Upper lobe of left lung (tissue), 6 donors: ENCODE results near the gene TRPV3. TPM values are rescaled to one million over a fixed set of nuclear protein-coding genes. Genes with fewer than 3 reads are reported as not detected.

Experiments used
- ATAC-seq, 2 donors: fragments of 200-7000 bp; cut with Tn5 transposase; one replicate each; pipeline ENCODE4 v1.9.1; 2022; ENCODE audit warnings: mild to moderate bottlenecking in 2 of 2, moderate library complexity in 2 of 2; ENCODE audit not compliant: low FRiP score in 2 of 2
- DNase-seq, 2 donors: peaks; one replicate each; pipeline ENCODE4 v3.0.0-alpha.2; 2019 to 2020
- H3K27ac ChIP-seq, 4 donors: fragments of 200-600 bp; sonication (generic); one replicate each; pipeline ENCODE4 v1.5.1; 2016 to 2019
- H3K27me3 ChIP-seq, 4 donors: fragments of 200-600 bp; sonication (generic); one replicate each; pipeline ENCODE4 v1.5.1; 2017 to 2019
- H3K36me3 ChIP-seq, 4 donors: fragments of 200-600 bp; sonication (generic); one replicate each; pipeline ENCODE4 v1.5.1; 2016 to 2019
- H3K4me1 ChIP-seq, 4 donors: fragments of 200-600 bp; sonication (generic); one replicate each; pipeline ENCODE4 v1.5.1; 2018 to 2019
- H3K4me3 ChIP-seq, 4 donors: fragments of 200-600 bp; sonication (generic); one replicate each; pipeline ENCODE4 v1.5.1; 2017 to 2019; ENCODE audit warnings: mild to moderate bottlenecking in 2 of 4, moderate library complexity in 1 of 4
- H3K9me3 ChIP-seq, 4 donors: fragments of 200-600 bp; sonication (generic); one replicate each; pipeline ENCODE4 v1.5.1; 2018 to 2019
- EP300 ChIP-seq, 4 donors: sonication (generic); formaldehyde crosslinking; IDR thresholded peaks; one replicate each; pipeline ENCODE4 v1.5.1; 2017; ENCODE audit warnings: antibody characterized with exemption in 4 of 4, control low read depth in 2 of 4
- POLR2A ChIP-seq, 4 donors: fragments of 450-650 bp; IDR thresholded peaks; one replicate each; pipeline ENCODE4 v1.5.1; 2016 to 2017; ENCODE audit warnings: antibody characterized with exemption in 4 of 4, mild to moderate bottlenecking in 2 of 4
- POLR2AphosphoS5 ChIP-seq, 2 donors: sonication (generic); formaldehyde crosslinking; IDR thresholded peaks; one replicate each; pipeline ENCODE4 v1.5.1; 2017; ENCODE audit warnings: antibody characterized with exemption in 2 of 2
- WGBS, 2 donors: methylation state at CpG; one replicate each; pipeline ENCODE4 v1.1.5; 2017 to 2018; 5-methylcytosine and 5-hydroxymethylcytosine counted together
- total RNA-seq, 6 donors: library from RNA; depleted of rRNA in 4 of 6; stranded (reverse); fragments of >200 nt in 4 of 6; gene quantifications; one replicate each; pipeline versions ENCODE4 v1.1.0 to v1.2.1, GENCODE V29; 2016 to 2021
- TF ChIP-seq, protein P1 (sequence below), 6 experiments: fragments of 450-650 bp in 4 of 6; fragments of 200-600 bp in 2 of 6; sonication (generic) in 2 of 6; IDR thresholded peaks; one replicate each; pipeline ENCODE4 v1.5.1; 2016 to 2019; ENCODE audit warnings: antibody characterized with exemption in 6 of 6
- donor health status: DM: no; HTN: no; CAD: no; lungs with moderate emphysema.
- donor health status: DM: no; HTN: yes; CAD: no; lungs with severe emphysema.

TRPV3 gene
- total RNA-seq, 6 donors from 2014 or later, result under 0.01 to 0.84 (median 0.28) TPM

DNA sequence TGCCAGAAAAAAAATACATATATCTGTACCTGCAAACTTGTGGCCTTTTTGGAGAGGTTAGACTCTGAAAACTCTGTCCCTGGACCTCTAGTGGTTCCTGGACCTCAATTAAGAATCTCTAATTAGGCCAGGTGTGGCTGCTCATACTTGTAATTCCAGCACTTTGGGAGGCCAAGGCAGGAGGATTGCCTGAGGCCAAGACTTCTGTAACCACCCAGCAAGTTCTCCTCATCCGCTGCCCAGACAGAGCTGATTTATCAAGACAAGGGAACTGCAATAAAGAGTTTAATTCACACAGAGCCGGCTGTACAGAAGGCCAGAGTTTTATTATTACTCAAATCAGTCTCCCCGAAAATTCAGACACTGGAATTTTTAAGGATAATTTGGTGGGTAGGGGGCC lies 77.6 kb downstream of the TRPV3 start:
- Histone ChIP-seq H3K27me3 (no peaks in the 10 kb centered on the region), H3K4me1 (no peaks in the 10 kb centered on the region), H3K27ac (no peak overlapping the region), H3K36me3 (no peaks in the 10 kb centered on the region), H3K4me3 (no peak overlapping the region), H3K9me3 (no peaks in the 10 kb centered on the region)
- TF ChIP-seq, protein P1, sequence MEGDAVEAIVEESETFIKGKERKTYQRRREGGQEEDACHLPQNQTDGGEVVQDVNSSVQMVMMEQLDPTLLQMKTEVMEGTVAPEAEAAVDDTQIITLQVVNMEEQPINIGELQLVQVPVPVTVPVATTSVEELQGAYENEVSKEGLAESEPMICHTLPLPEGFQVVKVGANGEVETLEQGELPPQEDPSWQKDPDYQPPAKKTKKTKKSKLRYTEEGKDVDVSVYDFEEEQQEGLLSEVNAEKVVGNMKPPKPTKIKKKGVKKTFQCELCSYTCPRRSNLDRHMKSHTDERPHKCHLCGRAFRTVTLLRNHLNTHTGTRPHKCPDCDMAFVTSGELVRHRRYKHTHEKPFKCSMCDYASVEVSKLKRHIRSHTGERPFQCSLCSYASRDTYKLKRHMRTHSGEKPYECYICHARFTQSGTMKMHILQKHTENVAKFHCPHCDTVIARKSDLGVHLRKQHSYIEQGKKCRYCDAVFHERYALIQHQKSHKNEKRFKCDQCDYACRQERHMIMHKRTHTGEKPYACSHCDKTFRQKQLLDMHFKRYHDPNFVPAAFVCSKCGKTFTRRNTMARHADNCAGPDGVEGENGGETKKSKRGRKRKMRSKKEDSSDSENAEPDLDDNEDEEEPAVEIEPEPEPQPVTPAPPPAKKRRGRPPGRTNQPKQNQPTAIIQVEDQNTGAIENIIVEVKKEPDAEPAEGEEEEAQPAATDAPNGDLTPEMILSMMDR (IDR thresholded peaks at IDR 0.05), result no peak
- no peak for TF ChIP-seq POLR2A (IDR thresholded peaks at IDR 0.05)
- TF ChIP-seq POLR2AphosphoS5 (IDR thresholded peaks at IDR 0.05), result no peak
- TF ChIP-seq EP300 (IDR thresholded peaks at IDR 0.05), result no peak
- 79 to 85% methylated on average over 3 of the region's 3 CpGs for WGBS, 2 donors
- no peak for DNase-seq
- ATAC-seq, result no peak

DNA sequence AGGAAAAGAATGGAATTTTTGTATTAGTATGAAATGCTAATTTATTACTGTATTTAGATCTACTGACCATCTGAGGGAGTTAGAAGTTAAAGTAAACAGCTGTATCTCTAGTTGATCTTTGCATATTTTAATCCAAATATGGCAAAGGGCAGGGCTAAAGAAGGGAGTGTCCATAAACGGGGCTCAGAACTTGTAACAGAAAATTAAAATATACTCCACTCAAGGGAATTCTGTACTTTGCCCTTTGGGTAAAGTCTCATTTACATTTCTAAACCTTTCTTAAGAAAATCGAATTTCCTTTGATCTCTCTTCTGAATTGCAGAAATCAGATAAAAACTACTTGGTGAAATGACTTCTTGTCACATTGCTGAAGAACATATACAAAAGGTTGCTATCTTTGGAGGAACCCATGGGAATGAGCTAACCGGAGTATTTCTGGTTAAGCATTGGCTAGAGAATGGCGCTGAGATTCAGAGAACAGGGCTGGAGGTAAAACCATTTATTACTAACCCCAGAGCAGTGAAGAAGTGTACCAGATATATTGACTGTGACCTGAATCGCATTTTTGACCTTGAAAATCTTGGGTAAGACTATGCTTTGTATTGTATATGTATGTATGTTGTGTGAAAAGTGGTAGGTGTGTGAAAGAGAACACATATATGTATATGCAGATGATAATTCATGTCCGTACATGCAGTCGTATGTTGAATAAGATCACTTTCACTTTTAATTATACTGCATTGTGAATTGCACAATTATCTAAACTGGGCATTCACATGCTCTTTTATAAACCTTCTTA lies 81.6 kb downstream of the TRPV3 start, which contains the start of gene ASPA:
ASPA (plus strand) TSS at position 186 of the 799 bp plus-strand sequence; CDS start at position 349, 163 bp downstream.
- TF ChIP-seq, protein P1 (IDR thresholded peaks at IDR 0.05), result no peak
- TF ChIP-seq POLR2AphosphoS5 (IDR thresholded peaks at IDR 0.05), result no peak
- no peak for TF ChIP-seq EP300 (IDR thresholded peaks at IDR 0.05)
- TF ChIP-seq POLR2A (IDR thresholded peaks at IDR 0.05), result no peak
- DNase-seq (no peak), ATAC-seq (peak in 1 of 2 donors; percentile 75)
- no peaks in the 10 kb centered on the region for H3K27me3 ChIP-seq
- peak within 1 kb of the TSS; percentile 40 to 42 (median 42) for H3K27ac ChIP-seq
- no peaks in the 10 kb centered on the region for H3K9me3 ChIP-seq
- H3K36me3 ChIP-seq, result no peaks in the 10 kb centered on the region
- peak within 1 kb of the TSS in 3 of 4 donors; percentile 24 to 42 (median 40) for H3K4me3 ChIP-seq
- H3K4me1 ChIP-seq, result peaks cover 0 to 5% (median 0%) of the 10 kb centered on the region in 4 donors
- 41 to 53% methylated on average over 7 of the region's 7 CpGs for WGBS, 2 donors

DNA sequence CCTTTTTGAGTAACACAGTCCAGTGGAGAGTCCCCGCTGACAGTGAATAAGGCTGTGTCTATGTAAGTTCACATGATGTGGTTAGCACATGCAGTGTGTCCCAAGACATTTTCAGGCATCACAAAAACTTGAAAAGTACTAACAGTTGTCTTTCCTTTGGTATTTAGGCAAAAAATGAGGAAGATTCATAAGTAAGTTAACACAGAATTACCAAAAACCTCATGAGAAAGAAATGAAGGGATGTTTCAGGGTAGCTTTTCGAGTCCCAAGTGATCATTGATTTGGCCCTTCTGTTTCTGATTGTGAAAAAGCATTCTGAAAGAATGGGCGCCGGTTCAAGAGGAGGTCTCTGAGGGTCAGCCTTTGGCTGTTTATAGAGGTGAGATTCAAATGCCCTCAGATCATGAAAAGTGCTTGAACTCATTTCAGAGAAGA lies 82.3 kb downstream of the TRPV3 start:
- no peak for DNase-seq
- H3K4me1 ChIP-seq, result peaks cover 0 to 5% (median 0%) of the 10 kb centered on the region in 4 donors
- no peaks in the 10 kb centered on the region for H3K27me3 ChIP-seq
- no peak for TF ChIP-seq POLR2AphosphoS5 (IDR thresholded peaks at IDR 0.05)
- TF ChIP-seq, protein P1 (IDR thresholded peaks at IDR 0.05), result no peak
- no peak for TF ChIP-seq POLR2A (IDR thresholded peaks at IDR 0.05)
- no peak for TF ChIP-seq EP300 (IDR thresholded peaks at IDR 0.05)
- H3K9me3 ChIP-seq, result no peaks in the 10 kb centered on the region
- H3K36me3 ChIP-seq, result no peaks in the 10 kb centered on the region
- H3K27ac ChIP-seq, result peak overlapping the region in 3 of 4 donors; percentile 9 to 42 (median 41)
- peak overlapping the region in 1 of 4 donors; percentile 40 for H3K4me3 ChIP-seq
- WGBS, 2 donors, result 58 to 67% methylated on average over 4 of the region's 4 CpGs
- peak in 1 of 2 donors; percentile 56 for ATAC-seq

DNA sequence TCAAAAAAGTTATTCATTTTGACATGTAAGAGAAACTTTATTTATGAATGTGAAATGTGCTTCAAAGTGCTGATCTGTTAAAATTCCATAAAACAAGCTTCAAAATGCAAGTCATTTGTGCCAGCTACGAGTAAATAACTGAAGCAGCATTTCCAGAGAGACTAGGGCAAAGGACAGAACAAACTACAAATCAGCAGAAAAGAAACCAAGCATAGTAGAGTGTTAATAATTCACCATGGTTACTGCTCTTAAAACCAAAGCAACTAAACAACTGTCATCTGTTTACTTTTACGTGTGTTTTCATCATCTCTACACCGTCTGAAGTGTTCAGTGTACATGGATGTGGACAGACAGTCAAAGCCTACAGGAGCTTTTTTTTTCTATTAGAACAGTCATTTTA lies 83.4 kb downstream of the TRPV3 start:
- Histone ChIP-seq H3K36me3 (no peaks in the 10 kb centered on the region), H3K4me3 (no peak overlapping the region), H3K27me3 (no peaks in the 10 kb centered on the region), H3K9me3 (no peaks in the 10 kb centered on the region), H3K4me1 (peaks cover 0 to 5% (median 0%) of the 10 kb centered on the region in 4 donors), H3K27ac (no peak overlapping the region)
- DNase-seq (no peak), ATAC-seq (peak in 1 of 2 donors; percentile 67)
- 27 to 33% methylated on average over 3 of the region's 3 CpGs for WGBS, 2 donors
- TF ChIP-seq EP300 (IDR thresholded peaks at IDR 0.05) (no peak), POLR2A (IDR thresholded peaks at IDR 0.05) (no peak), POLR2AphosphoS5 (IDR thresholded peaks at IDR 0.05) (no peak)
- TF ChIP-seq, protein P1 (IDR thresholded peaks at IDR 0.05), result no peak
